PC-3 (cell line): ENCODE data around the gene PGA5. TPM values are rescaled to one million over a fixed set of nuclear protein-coding genes. Genes with fewer than 3 reads are reported as not detected.

Experiments
- ATAC-seq: fragments of 200-7000 bp; cut with Tn5 transposase; 2 replicates; pipeline ENCODE4 v1.9.1; 2020; ENCODE audit warnings: mild to moderate bottlenecking, moderate library complexity
- BruUV-seq: library from RNA; stranded (reverse); fragments of 400-500 nt; replicated peaks from 2 replicates; lab custom pipeline; 2021; lab: Mats Ljungman, UMichigan
- CTCF ChIA-PET: fragments of 300-600 bp; sonication (Branson Sonifier 250); formaldehyde crosslinking; loops from one replicate; lab custom pipeline; 2022; ENCODE audit warnings: antibody characterized with exemption; lab: Charles Lee
- POLR2A ChIA-PET: fragments of 300-600 bp; sonication (Branson Sonifier 250); formaldehyde crosslinking; loops from one replicate; lab custom pipeline; 2022; ENCODE audit warnings: antibody characterized with exemption; ENCODE audit not compliant: unreplicated experiment; lab: Charles Lee
- DNase-seq: peaks from one replicate; pipeline ENCODE4 v3.0.0-alpha.2; 2015
- H2AFZ ChIP-seq: fragments of 300-600 bp; sonication (generic); 2 replicates; pipeline ENCODE4 v1.6.0; 2016; ENCODE audit warnings: antibody characterized with exemption, low read length
- H3F3A ChIP-seq: fragments of 300-600 bp; sonication (generic); one replicate; pipeline ENCODE4 v1.6.0; 2017; ENCODE audit warnings: antibody characterized with exemption, low read length, control low read depth, mild to moderate bottlenecking; ENCODE audit not compliant: unreplicated experiment
- H3K27ac ChIP-seq: fragments of 300-600 bp; sonication (generic); 2 replicates; pipeline ENCODE4 v1.5.1; 2016; ENCODE audit warnings: mild to moderate bottlenecking, low read length
- H3K27me3 ChIP-seq: fragments of 300-600 bp; sonication (generic); 2 replicates; pipeline ENCODE4 v1.6.1; 2016; ENCODE audit warnings: low read length, mixed read lengths
- H3K36me3 ChIP-seq: fragments of 300-600 bp; sonication (generic); 2 replicates; pipeline ENCODE4 v1.6.1; 2016; ENCODE audit warnings: low read depth, mixed run types, low read length, mixed read lengths
- H3K4me1 ChIP-seq: fragments of 300-600 bp; sonication (generic); 2 replicates; pipeline ENCODE4 v1.5.1; 2016; ENCODE audit warnings: low read length; ENCODE audit not compliant: insufficient read depth
- H3K4me2 ChIP-seq: fragments of 300-600 bp; sonication (generic); 2 replicates; pipeline ENCODE4 v1.6.0; 2016; ENCODE audit warnings: low read length
- H3K4me3 ChIP-seq: fragments of 300-600 bp; sonication (generic); 2 replicates; pipeline ENCODE4 v1.5.1; 2016; ENCODE audit warnings: mild to moderate bottlenecking, low read length, mixed read lengths
- H3K79me2 ChIP-seq: fragments of 300-600 bp; sonication (generic); 2 replicates; pipeline ENCODE4 v1.6.1; 2017; ENCODE audit warnings: low read length, mixed read lengths
- H3K9ac ChIP-seq: fragments of 300-600 bp; sonication (generic); 2 replicates; pipeline ENCODE4 v1.6.0; 2016; ENCODE audit warnings: mild to moderate bottlenecking, low read length
- H3K9me2 ChIP-seq: fragments of 300-600 bp; sonication (generic); replicated peaks from 2 replicates; pipeline ENCODE4 v1.6.1; 2016; ENCODE audit warnings: mixed run types, low read length, mixed read lengths
- H3K9me3 ChIP-seq: fragments of 300-600 bp; sonication (generic); 2 replicates; pipeline ENCODE4 v1.6.1; 2016; ENCODE audit warnings: low read length, mixed read lengths
- H4K20me1 ChIP-seq: fragments of 300-600 bp; sonication (generic); 2 replicates; pipeline ENCODE4 v1.6.1; 2016; ENCODE audit warnings: low read length, mixed read lengths
- EZH2 ChIP-seq: fragments of 300-600 bp; sonication (generic); IDR thresholded peaks from one replicate; pipeline ENCODE4 v1.6.1; 2017; ENCODE audit warnings: antibody characterized with exemption, mild to moderate bottlenecking, low read length; ENCODE audit not compliant: unreplicated experiment
- EZH2phosphoT487 ChIP-seq: fragments of 300-600 bp; sonication (generic); IDR thresholded peaks from 2 replicates; pipeline ENCODE4 v1.6.1; 2018; ENCODE audit warnings: mild to moderate bottlenecking, antibody characterized with exemption, low read length, borderline replicate concordance
- intact Hi-C: fragments of 100-400 bp; cut with micrococcal nuclease; formaldehyde crosslinking; loops from 2 replicates; pipeline ENCODE4 v1.9.0; 2023
- total RNA-seq: library from RNA; depleted of rRNA; stranded (reverse); fragments of >200 nt; gene quantifications from 2 replicates; pipeline ENCODE4 v1.2.3, GENCODE V29; 2014
- TF ChIP-seq, protein P1 (sequence below): fragments of 300-600 bp; sonication (generic); conservative IDR thresholded peaks from 2 replicates; pipeline ENCODE4 v1.5.1; 2017; ENCODE audit warnings: antibody characterized with exemption, low read depth, mild to moderate bottlenecking, low read length

PGA5 gene
- total RNA-seq, 1 experiment from 2014 or later = not detected

- no peaks in the 10 kb centered on the region for H3K36me3 ChIP-seq
- H3K27me3 ChIP-seq = peaks cover 26% of the 10 kb centered on the region; the same call in 1 of the 2 replicates
- H3K79me2 ChIP-seq = no peaks in the 10 kb centered on the region
- no peaks in the 10 kb centered on the region for H4K20me1 ChIP-seq
- H3K4me3 ChIP-seq = no peak overlapping the region
- no peak for TF ChIP-seq EZH2
- no peak for TF ChIP-seq EZH2phosphoT487
- TF ChIP-seq, protein P1, sequence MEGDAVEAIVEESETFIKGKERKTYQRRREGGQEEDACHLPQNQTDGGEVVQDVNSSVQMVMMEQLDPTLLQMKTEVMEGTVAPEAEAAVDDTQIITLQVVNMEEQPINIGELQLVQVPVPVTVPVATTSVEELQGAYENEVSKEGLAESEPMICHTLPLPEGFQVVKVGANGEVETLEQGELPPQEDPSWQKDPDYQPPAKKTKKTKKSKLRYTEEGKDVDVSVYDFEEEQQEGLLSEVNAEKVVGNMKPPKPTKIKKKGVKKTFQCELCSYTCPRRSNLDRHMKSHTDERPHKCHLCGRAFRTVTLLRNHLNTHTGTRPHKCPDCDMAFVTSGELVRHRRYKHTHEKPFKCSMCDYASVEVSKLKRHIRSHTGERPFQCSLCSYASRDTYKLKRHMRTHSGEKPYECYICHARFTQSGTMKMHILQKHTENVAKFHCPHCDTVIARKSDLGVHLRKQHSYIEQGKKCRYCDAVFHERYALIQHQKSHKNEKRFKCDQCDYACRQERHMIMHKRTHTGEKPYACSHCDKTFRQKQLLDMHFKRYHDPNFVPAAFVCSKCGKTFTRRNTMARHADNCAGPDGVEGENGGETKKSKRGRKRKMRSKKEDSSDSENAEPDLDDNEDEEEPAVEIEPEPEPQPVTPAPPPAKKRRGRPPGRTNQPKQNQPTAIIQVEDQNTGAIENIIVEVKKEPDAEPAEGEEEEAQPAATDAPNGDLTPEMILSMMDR = no peak
- DNase-seq = no peak
- ATAC-seq = no peak
- intact Hi-C loops = no loop called here
- ChIA-PET POLR2A (no interaction called here), CTCF (no interaction called here)
- no TSS peak for BruUV-seq
- H2AFZ ChIP-seq = no peak overlapping the region
- no peaks in the 10 kb centered on the region for H3K4me1 ChIP-seq
- H3K9ac ChIP-seq = no peak overlapping the region
- no peaks in the 10 kb centered on the region for H3K9me2 ChIP-seq
- no peaks in the 10 kb centered on the region for H3F3A ChIP-seq
- no peak overlapping the region for H3K27ac ChIP-seq
- no peak overlapping the region for H3K4me2 ChIP-seq
- H3K9me3 ChIP-seq = peaks cover 16% of the 10 kb centered on the region
These were observed 45.8 kb upstream of the PGA5 start for GRCh38 chr11:61194981-61195695.

GRCh38 chr11:61195719-61196118 lies 45.3 kb upstream of the PGA5 start:
- peaks cover 16% of the 10 kb centered on the region for H3K9me3 ChIP-seq
- no peak for ATAC-seq
- H3K4me3 ChIP-seq = no peak overlapping the region
- H3K27me3 ChIP-seq = peaks cover 29% of the 10 kb centered on the region; the same call in 1 of the 2 replicates
- no peaks in the 10 kb centered on the region for H3K79me2 ChIP-seq
- no TSS peak for BruUV-seq
- no peak overlapping the region for H2AFZ ChIP-seq
- no peak overlapping the region for H3K9ac ChIP-seq
- no peaks in the 10 kb centered on the region for H3K9me2 ChIP-seq
- no peaks in the 10 kb centered on the region for H3F3A ChIP-seq
- H3K4me2 ChIP-seq = no peak overlapping the region
- DNase-seq = no peak
- no peaks in the 10 kb centered on the region for H4K20me1 ChIP-seq
- no peak overlapping the region for H3K27ac ChIP-seq
- POLR2A ChIA-PET = no interaction called here
- intact Hi-C loops = no loop called here
- no peaks in the 10 kb centered on the region for H3K4me1 ChIP-seq
- TF ChIP-seq EZH2phosphoT487 = no peak
- TF ChIP-seq, protein P1 = no peak
- no peak for TF ChIP-seq EZH2
- H3K36me3 ChIP-seq = no peaks in the 10 kb centered on the region
- CTCF ChIA-PET = interaction anchor here (0.6 kb wide), 1 partner anchor 489 kb away, joined by 3 read pairs; no protein-coding TSS in a partner anchor

DNA sequence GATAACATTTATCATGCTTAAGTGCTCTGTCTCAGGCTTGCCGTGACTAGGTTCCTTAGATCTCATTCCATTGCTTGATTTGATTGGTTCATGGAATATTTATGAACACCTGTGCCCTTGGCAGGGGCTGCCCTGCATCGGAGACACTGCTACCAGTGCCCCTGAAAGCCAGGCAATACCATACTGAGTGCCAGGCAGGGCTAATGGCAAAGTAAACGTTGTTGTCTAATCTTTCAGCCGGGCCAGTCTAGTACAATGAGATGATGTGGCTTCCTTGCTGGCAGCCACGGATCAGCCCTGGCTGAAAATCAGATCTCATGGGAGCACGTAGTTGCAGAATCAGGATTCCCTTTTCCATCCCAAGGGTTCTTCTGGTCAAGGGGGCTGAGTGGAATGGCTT lies 42.6 kb upstream of the PGA5 start:
- BruUV-seq = no TSS peak
- no peak for DNase-seq
- no peak overlapping the region for H3K4me3 ChIP-seq
- H3K4me1 ChIP-seq = no peaks in the 10 kb centered on the region
- POLR2A ChIA-PET = no interaction called here
- no peaks in the 10 kb centered on the region for H3F3A ChIP-seq
- no peak overlapping the region for H3K9ac ChIP-seq
- no peak overlapping the region for H3K27ac ChIP-seq
- no peak for ATAC-seq
- H3K4me2 ChIP-seq = no peak overlapping the region
- TF ChIP-seq, protein P1 = no peak
- TF ChIP-seq EZH2 (no peak), EZH2phosphoT487 (no peak)
- H3K9me2 ChIP-seq = no peaks in the 10 kb centered on the region
- CTCF ChIA-PET = no interaction called here
- H3K36me3 ChIP-seq = no peaks in the 10 kb centered on the region
- no peaks in the 10 kb centered on the region for H4K20me1 ChIP-seq
- H3K79me2 ChIP-seq = no peaks in the 10 kb centered on the region
- no peak overlapping the region for H2AFZ ChIP-seq
- H3K9me3 ChIP-seq = peaks cover 10% of the 10 kb centered on the region; the same call in 1 of the 2 replicates
- peaks cover 48% of the 10 kb centered on the region for H3K27me3 ChIP-seq
- intact Hi-C loops = no loop called here
